Cerebellar cortex (tissue), 1 donor: ENCODE data around the gene STAT6.
"Not testable (repeated sequence)": the region's sequence is repeated elsewhere in the genome, so short reads cannot be mapped to it uniquely, and the experiment has no call there.

Experiments used
- DNase-seq: peaks from one replicate; pipeline ENCODE4 v3.0.0-alpha.2; 2015; ENCODE audit warnings: low spot score

Gene STAT6

GRCh38 chr12:57087691-57088353 lies 23.3 kb downstream of the STAT6 start:
- peak; percentile 91 for DNase-seq

- DNase-seq: peak; percentile 70
Measured at GRCh38 chr12:57087010-57087690, 24.0 kb downstream of the STAT6 start.

GRCh38 chr12:57086493-57087009 lies 24.6 kb downstream of the STAT6 start:
- peak; percentile 86 for DNase-seq

DNA sequence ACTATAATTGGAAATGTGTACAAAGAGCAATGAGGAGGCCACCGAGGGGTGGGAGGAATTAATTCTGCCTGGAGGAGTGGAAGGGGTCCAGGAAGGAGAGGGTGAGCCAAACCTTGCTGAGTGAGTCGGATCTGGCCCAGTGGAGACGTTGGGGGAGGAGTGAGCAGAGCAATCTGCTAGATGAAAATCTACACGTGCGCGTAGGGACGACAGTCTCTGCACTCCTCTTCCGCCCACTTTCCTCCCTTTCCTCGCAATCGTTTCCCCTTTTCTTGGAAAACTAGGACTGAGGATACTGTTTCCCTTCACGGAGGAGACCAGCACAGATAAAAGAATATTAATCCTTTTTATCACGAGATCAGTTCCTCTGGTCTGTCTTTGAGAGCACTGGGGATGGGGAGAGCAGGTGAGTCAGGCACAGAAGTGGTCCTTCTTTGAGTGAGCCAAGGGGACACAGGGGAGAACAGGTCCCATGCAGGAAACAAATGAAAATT lies 25.1 kb downstream of the STAT6 start:
- peak; percentile 69 for DNase-seq

DNA sequence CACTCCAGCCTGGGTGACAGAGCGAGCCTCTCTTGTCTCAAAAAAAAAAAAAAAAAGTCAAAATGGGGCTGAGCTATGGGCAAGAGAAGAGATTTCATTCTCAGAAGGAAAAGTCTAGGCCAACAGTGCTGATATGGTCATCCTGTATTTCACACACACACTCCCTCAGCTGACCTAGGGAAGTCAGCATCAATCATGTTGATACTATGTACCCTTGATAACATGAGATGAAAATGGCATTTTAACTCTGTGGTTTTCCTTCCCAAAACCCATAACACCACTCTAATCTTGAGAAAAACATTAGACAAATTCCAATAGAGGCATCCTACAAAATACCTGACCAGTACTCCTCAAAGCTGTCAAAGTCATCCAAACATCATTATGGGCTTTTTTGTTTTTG lies 30.3 kb downstream of the STAT6 start:
- DNase-seq: no peak

GRCh38 chr12:57079821-57080220 lies 31.3 kb downstream of the STAT6 start:
- no peak for DNase-seq

- DNase-seq: peak; percentile 100
Measured at GRCh38 chr12:57078519-57079404, 32.4 kb downstream of the STAT6 start, which contains the start of gene NEMP1. NEMP1 (minus strand) TSS chr12:57078791; CDS start chr12:57078745, 46 bp downstream.

DNA sequence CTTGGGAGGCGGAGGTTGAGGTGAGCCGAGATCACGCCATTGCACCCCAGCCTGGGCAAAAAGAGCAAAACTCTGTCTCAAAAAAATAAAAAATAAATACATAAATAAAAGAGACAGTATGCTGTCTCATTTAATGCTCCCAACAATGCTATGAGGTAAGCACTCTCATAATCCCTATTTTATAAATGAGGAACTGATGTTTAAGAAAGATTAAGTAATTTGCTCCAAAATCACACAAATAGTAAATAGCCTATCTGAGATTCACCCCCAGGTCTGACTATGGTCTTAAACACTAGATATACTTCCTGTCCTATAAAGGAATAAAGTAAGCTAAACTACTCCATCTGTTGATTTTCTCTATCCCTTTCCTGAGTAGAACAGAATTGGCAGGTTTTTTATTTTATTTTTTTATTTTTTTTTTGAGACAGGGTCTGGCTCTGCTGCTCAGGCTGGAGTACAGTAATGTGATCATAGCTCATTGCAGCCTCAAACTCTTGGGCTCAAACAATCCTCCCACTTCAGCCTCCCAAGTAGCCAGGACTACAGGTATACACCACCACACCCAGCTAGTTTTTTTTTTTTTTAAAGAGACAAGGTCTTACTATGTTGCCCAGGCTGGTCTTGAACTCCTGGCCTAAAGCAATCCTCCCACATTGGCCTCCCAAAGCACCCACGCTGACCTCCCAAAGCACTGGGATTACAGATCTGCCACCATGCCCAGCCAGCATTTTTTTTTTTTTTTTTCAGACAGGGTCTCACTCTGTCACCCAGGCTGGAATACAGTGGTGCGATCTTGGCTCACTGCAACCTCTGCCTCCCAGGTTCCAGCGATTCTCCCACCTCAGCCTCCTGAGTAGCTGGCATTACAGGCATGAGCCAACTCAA lies 37.4 kb downstream of the STAT6 start:
- not testable (repeated sequence) for DNase-seq

DNA sequence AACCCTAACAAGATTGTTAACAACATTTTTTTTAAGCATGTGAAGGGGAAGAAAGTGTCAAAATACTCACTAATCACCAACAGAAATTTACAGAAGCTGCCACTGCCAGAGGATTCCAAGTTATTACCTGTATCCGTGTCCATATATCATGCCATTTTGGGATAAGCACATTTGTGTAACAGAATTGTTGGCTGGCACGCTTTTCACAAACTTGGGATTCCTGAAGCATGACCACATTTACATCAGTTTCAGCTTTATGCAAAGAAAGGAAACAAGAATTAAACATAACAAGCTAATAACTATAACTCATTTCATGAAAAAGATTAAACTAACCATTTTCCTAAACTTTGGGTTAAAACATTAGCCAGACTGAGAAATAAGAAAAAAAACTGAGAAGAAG lies 38.5 kb downstream of the STAT6 start:
- no peak for DNase-seq

GRCh38 chr12:57069523-57069922 lies 41.6 kb downstream of the STAT6 start:
- DNase-seq: peak; percentile 90

DNA sequence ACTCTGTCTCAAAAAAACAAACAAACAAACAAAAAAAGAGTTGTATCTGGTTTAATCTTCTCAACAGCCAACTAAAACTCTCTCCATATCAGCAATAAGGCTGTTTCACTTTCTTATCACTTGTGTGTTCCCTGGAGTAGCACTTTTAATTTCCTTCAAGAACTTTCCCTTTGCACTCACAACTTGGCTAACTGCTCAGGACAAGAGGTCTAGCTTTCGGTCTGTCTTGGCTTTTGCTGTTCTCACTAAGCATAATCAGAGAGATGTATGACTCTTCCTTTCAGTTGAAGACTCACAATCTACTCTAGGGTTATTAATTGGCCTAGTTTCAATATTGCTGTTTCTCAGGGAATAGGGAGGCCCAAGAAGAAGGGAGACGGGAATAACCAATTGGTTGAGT lies 44.9 kb downstream of the STAT6 start:
- no peak for DNase-seq

DNA sequence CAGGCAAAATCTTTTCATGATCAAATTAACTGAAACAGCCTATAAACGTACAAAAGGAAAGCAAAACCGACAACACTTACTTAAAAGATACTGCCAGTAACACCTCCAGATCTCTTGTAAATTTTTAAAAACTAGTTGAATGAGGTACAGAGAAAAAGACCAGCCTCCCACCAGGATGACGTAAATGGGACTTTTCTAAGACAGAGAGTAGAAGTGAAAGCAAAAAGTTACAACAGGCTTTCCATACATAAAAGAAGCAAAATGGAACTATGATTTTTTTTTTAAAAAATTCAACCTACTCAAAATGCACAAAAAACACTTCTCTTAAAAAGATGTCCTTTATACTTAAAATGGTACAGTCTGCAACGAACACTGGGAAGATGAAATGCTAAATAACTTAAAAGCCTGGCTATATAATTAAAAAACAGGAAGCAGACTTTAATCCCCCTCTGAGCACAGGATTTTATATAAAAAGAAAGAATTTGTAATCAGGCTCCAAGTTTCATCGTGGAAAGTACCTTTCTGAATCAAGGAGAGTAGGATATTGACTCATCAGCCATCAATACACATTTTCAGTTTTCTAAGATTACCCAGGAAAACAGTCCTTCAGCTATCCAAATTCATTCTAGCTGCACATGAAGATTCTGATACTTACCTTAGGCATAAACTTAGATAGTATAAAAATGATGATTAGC lies 47.0 kb downstream of the STAT6 start:
- no peak for DNase-seq

DNA sequence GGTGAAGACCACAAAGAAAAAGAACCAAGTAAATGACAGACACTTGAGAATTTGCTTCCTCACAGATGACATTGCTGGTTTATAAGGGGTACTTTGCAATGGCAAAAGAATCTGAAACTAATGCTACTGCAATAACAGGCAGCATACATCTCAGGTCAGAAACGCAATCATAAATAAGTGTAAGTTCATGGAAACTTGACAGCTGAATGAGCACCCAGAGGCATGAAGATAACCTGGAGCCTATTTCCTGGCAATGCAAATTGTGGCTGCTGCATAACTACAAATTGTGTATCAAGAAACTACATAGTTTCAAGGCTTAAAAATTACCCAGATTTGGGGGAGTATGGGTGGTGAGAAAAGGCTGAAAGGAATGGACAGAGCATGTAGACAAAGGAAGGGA lies 52.7 kb downstream of the STAT6 start:
- DNase-seq: no peak

- no peak for DNase-seq
Measured at GRCh38 chr12:57057067-57057751, 54.0 kb downstream of the STAT6 start.

GRCh38 chr12:57055824-57056223 lies 55.3 kb downstream of the STAT6 start:
- no peak for DNase-seq

DNA sequence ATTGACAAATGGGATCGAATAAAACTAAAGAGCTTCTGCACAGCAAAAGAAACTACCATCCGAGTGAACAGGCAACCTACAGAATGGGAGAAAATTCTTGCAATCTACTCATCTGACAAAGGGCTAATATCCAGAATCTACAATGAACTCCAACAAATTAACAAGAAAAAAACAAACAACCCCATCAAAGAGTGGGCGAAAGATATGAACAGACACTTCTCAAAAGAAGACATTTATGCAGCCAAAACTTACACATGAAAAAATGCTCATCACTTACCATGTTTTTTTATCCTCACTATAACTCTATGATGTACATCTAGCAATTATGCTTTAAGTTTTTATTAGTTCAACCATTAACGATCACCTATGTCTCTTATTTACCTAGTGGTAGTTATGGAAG lies 57.3 kb downstream of the STAT6 start:
- not testable (repeated sequence) for DNase-seq

DNA sequence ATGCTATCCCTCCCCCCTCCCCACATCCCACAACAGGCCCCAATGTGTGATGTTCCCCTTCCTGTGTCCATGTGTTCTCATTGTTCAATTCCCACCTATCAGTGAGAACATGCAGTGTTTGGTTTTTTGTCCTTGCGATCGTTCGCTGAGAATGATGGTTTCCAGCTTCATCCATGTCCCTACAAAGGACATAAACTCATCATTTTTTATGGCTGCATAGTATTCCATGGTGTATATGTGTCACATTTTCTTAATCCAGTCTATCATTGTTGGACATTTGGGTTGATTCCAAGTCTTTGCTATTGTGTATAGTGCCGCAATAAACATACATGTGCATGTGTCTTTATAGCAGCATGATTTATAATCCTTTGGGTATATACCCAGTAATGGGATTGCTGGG lies 58.0 kb downstream of the STAT6 start:
- DNase-seq: not testable (repeated sequence)

GRCh38 chr12:57051011-57051410 lies 60.2 kb downstream of the STAT6 start:
- DNase-seq: no peak

DNA sequence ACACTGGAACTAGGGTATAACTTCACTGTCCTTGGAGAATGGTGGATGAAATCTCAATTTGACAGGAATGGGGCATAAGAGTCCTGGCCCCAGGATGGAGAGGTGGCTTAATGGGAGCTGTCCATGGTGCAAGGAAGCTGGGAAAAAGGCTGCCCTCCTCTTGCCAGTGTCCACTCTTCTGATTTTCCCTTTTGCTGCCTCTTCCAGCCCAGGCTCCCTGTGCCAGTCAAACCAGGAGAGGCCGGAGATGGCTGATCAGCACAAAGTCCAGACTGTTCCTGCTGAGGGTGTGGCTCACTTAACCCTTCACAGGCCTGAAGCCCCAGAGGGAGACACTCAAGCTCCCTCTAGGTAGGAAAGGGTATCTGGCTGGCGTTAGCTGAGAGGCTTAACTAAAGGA lies 61.3 kb downstream of the STAT6 start, which contains the start of gene MYO1A:
Gene MYO1A, minus strand, starts transcription at position 240 of the 400 bp plus-strand sequence. CDS start 1,806 bp downstream, outside the sequence.
- DNase-seq: no peak

DNA sequence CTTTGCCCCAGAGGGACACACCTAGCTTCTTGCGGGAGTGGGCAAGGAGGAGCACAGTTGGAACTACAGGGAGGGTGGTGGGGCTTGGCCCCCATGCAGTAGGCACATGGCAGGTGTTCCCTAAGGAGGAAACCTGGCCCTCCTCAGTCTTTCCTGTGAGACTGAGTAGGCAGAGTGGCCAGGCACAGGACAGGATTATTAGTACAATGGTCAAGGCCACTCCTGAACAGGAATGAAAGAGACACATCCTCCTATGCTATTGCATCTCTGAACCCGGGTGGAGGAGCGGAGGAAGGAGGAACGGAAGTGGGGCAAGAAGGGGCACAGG lies 62.1 kb downstream of the STAT6 start:
- DNase-seq: no peak
